Endodermal cell (in vitro differentiated cells): ENCODE data around the gene ASAP3. TPM values are rescaled to one million over a fixed set of nuclear protein-coding genes. Genes with fewer than 3 reads are reported as not detected.

Source experiments
- DNase-seq: peaks from one replicate; pipeline ENCODE4 v3.0.0-alpha.2; 2017
- H3K27ac ChIP-seq: 2 replicates; pipeline ENCODE4 v1.5.1; 2013; ENCODE audit warnings: mild to moderate bottlenecking, low read depth, low read length, moderate library complexity
- H3K27me3 ChIP-seq: 2 replicates; pipeline ENCODE4 v1.6.1; 2013; ENCODE audit warnings: mild to moderate bottlenecking, low read length, moderate library complexity; ENCODE audit not compliant: insufficient read depth, control insufficient read depth, poor library complexity, severe bottlenecking
- H3K36me3 ChIP-seq: 2 replicates; pipeline ENCODE4 v1.7.0; 2013; ENCODE audit warnings: mild to moderate bottlenecking, low read length, moderate library complexity; ENCODE audit not compliant: control insufficient read depth, insufficient read depth
- H3K4me1 ChIP-seq: one replicate; pipeline ENCODE4 v1.7.0; 2013; ENCODE audit warnings: low read length; ENCODE audit not compliant: control insufficient read depth, insufficient read depth
- H3K4me3 ChIP-seq: 2 replicates; pipeline ENCODE4 v1.5.1; 2013; ENCODE audit warnings: mild to moderate bottlenecking, low read length, moderate library complexity
- H3K9ac ChIP-seq: 2 replicates; pipeline ENCODE4 v1.6.1; 2013; ENCODE audit warnings: mild to moderate bottlenecking, low read length, moderate library complexity; ENCODE audit not compliant: poor library complexity, severe bottlenecking; ENCODE audit errors: extremely low read depth
- H3K9me3 ChIP-seq: 2 replicates; pipeline ENCODE4 v1.6.1; 2013; ENCODE audit warnings: mild to moderate bottlenecking, low read length, moderate library complexity; ENCODE audit not compliant: control insufficient read depth
- H3K27ac Mint-ChIP-seq: 2 replicates; pipeline ENCODE4 v1.8.0; 2020; ENCODE audit warnings: mixed read lengths
- H3K27me3 Mint-ChIP-seq: 2 replicates; pipeline ENCODE4 v1.8.0; 2021; ENCODE audit warnings: mild to moderate bottlenecking, mixed read lengths; ENCODE audit not compliant: insufficient read depth
- H3K36me3 Mint-ChIP-seq: 2 replicates; pipeline ENCODE4 v1.8.0; 2020; ENCODE audit warnings: low read depth, mixed read lengths
- H3K4me1 Mint-ChIP-seq: 2 replicates; pipeline ENCODE4 v1.8.0; 2020; ENCODE audit warnings: mixed read lengths
- H3K4me3 Mint-ChIP-seq: 2 replicates; pipeline ENCODE4 v1.8.0; 2020; ENCODE audit warnings: mild to moderate bottlenecking, moderate library complexity, mixed read lengths
- H3K9me3 Mint-ChIP-seq: 2 replicates; pipeline ENCODE4 v1.8.0; 2020; ENCODE audit warnings: mild to moderate bottlenecking, mixed read lengths
- CTCF ChIP-seq: fragments of 200-600 bp; sonication (generic); conservative IDR thresholded peaks from 2 replicates; pipeline ENCODE4 v1.5.0; 2021; ENCODE audit warnings: antibody characterized with exemption, mild to moderate bottlenecking
- WGBS, 2 experiments: methylation state at CpG; one replicate each; pipeline versions ENCODE4 v1.1.5 to v1.1.7; 2013; ENCODE audit warnings: missing lambda C conversion rate in 2 of 2, mixed read lengths in 1 of 2; ENCODE audit not compliant: insufficient coverage in 1 of 2, insufficient read length in 1 of 2; 5-methylcytosine and 5-hydroxymethylcytosine counted together
- total RNA-seq, 2 donors: library from RNA; stranded (reverse); fragmentation: NEBNext Ultra II Directional in 1 of 2; extraction: Animal tissue kit (Norgen Biotek cat#: 25700) in 1 of 2; gene quantifications; 2 replicates in 1 of 2; 3 replicates in 1 of 2; pipeline ENCODE4 v1.2.1, GENCODE V29; 2021

The ASAP3 gene
- total RNA-seq, 2 donors from 2014 or later, result 78.7 to 91.0 TPM

- no peak overlapping the region for H3K9ac ChIP-seq
Measured at GRCh38 chr1:23421753-23422240, 62.2 kb downstream of the ASAP3 start.

GRCh38 chr1:23421343-23421742, 62.6 kb downstream of the ASAP3 start:
- H3K4me3 Mint-ChIP-seq, result no peak overlapping the region
- H3K9me3 ChIP-seq, result no peaks in the 10 kb centered on the region
- 72 to 73% methylated on average over 2 to 3 of the region's 3 CpGs for WGBS, 2 experiments
- peaks cover 9% of the 10 kb centered on the region for H3K36me3 Mint-ChIP-seq
- H3K27ac Mint-ChIP-seq, result no peak overlapping the region
- no peak overlapping the region for H3K4me3 ChIP-seq
- H3K9ac ChIP-seq, result no peak overlapping the region
- peaks cover 14% of the 10 kb centered on the region for H3K4me1 Mint-ChIP-seq
- H3K27me3 Mint-ChIP-seq, result peaks cover 98% of the 10 kb centered on the region
- no peak for TF ChIP-seq CTCF
- DNase-seq, result no peak
- H3K27ac ChIP-seq, result no peak overlapping the region
- peaks cover 79% of the 10 kb centered on the region for H3K27me3 ChIP-seq
- H3K36me3 ChIP-seq, result peaks cover 5% of the 10 kb centered on the region
- H3K9me3 Mint-ChIP-seq, result no peaks in the 10 kb centered on the region
- no peaks in the 10 kb centered on the region for H3K4me1 ChIP-seq

More at GRCh38 chr1:23421753-23422240, 62.2 kb downstream of the ASAP3 start:
- Histone ChIP-seq H3K4me3 (no peak overlapping the region), H3K27me3 (peaks cover 82% of the 10 kb centered on the region), H3K9me3 (no peaks in the 10 kb centered on the region), H3K27ac (no peak overlapping the region), H3K36me3 (peaks cover 8% of the 10 kb centered on the region), H3K4me1 (no peaks in the 10 kb centered on the region)
- Mint-ChIP-seq H3K27ac (no peak overlapping the region), H3K4me3 (no peak overlapping the region), H3K9me3 (no peaks in the 10 kb centered on the region), H3K4me1 (peaks cover 14% of the 10 kb centered on the region), H3K36me3 (peaks cover 13% of the 10 kb centered on the region), H3K27me3 (peaks cover 98% of the 10 kb centered on the region)
- TF ChIP-seq CTCF, result no peak
- DNase-seq, result no peak
- WGBS, 2 experiments, result 72 to 84% methylated on average over 3 to 6 of the region's 6 CpGs

- no peak overlapping the region for H3K9ac ChIP-seq
- H3K4me1 ChIP-seq, result no peaks in the 10 kb centered on the region
- no peaks in the 10 kb centered on the region for H3K9me3 ChIP-seq
- no peaks in the 10 kb centered on the region for H3K36me3 ChIP-seq
- no peak for TF ChIP-seq CTCF
- Mint-ChIP-seq H3K27ac (no peak overlapping the region), H3K4me1 (peaks cover 14% of the 10 kb centered on the region), H3K36me3 (peaks cover 3% of the 10 kb centered on the region), H3K9me3 (no peaks in the 10 kb centered on the region), H3K27me3 (peaks cover 98% of the 10 kb centered on the region), H3K4me3 (no peak overlapping the region)
- peaks cover 74% of the 10 kb centered on the region for H3K27me3 ChIP-seq
- 91 to 100% methylated on average over 1 to 3 of the region's 3 CpGs for WGBS, 2 experiments
- H3K4me3 ChIP-seq, result no peak overlapping the region
- no peak for DNase-seq
- H3K27ac ChIP-seq, result no peak overlapping the region
Measured at GRCh38 chr1:23420778-23421177, 63.2 kb downstream of the ASAP3 start.
